Measurements from ENCODE around the gene CABCOCO1. TPM values are rescaled to one million over a fixed set of nuclear protein-coding genes. Genes with fewer than 3 reads are reported as not detected.

CABCOCO1 gene
- total RNA-seq, 1 donor from 2014 or later: not detected

GRCh38 chr10:61801484-61801883 is 138.8 kb downstream of the CABCOCO1 start:
- Histone ChIP-seq H3K36me3 (no peaks in the 10 kb centered on the region), H3K9me3 (no peaks in the 10 kb centered on the region), H3K27ac (no peak overlapping the region), H3K27me3 (no peaks in the 10 kb centered on the region), H3K4me1 (no peaks in the 10 kb centered on the region), H3K4me3 (no peak overlapping the region)
- no peak for DNase-seq
- intact Hi-C loops (cut with DNase I): no loop called here
- ATAC-seq: no peak
- TF ChIP-seq, protein P1, sequence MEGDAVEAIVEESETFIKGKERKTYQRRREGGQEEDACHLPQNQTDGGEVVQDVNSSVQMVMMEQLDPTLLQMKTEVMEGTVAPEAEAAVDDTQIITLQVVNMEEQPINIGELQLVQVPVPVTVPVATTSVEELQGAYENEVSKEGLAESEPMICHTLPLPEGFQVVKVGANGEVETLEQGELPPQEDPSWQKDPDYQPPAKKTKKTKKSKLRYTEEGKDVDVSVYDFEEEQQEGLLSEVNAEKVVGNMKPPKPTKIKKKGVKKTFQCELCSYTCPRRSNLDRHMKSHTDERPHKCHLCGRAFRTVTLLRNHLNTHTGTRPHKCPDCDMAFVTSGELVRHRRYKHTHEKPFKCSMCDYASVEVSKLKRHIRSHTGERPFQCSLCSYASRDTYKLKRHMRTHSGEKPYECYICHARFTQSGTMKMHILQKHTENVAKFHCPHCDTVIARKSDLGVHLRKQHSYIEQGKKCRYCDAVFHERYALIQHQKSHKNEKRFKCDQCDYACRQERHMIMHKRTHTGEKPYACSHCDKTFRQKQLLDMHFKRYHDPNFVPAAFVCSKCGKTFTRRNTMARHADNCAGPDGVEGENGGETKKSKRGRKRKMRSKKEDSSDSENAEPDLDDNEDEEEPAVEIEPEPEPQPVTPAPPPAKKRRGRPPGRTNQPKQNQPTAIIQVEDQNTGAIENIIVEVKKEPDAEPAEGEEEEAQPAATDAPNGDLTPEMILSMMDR (IDR thresholded peaks at IDR 0.05): no peak

DNA sequence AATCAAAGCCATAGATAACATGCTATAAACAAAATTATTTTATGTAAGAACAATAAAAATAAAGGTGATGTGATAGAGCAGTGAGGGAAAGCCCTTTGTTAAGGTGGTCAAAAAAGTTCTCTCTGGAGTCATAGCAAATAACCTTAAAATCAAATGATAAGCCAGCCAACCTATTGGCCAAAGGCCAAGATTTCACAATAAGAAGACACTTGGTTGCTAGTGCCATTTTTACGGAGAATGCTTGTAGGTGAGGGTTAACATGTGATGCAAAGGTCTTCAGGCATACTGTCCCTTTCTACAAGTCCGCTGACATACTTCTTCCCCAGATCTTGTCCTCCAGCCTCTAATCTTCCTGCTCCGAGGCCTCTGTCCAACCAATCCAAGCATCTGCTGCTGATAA is 140.5 kb downstream of the CABCOCO1 start:
- intact Hi-C loops (cut with DNase I): no loop called here
- Histone ChIP-seq H3K27me3 (no peaks in the 10 kb centered on the region), H3K36me3 (no peaks in the 10 kb centered on the region), H3K9me3 (no peaks in the 10 kb centered on the region), H3K4me1 (no peaks in the 10 kb centered on the region), H3K27ac (no peak overlapping the region), H3K4me3 (no peak overlapping the region)
- ATAC-seq (no peak), DNase-seq (no peak)
- TF ChIP-seq, protein P1 (IDR thresholded peaks at IDR 0.05): no peak

- no peak overlapping the region for H3K27ac ChIP-seq
- DNase-seq (no peak), ATAC-seq (no peak)
- TF ChIP-seq, protein P1 (IDR thresholded peaks at IDR 0.05): no peak
- no peaks in the 10 kb centered on the region for H3K36me3 ChIP-seq
- H3K9me3 ChIP-seq: no peaks in the 10 kb centered on the region
- no peaks in the 10 kb centered on the region for H3K27me3 ChIP-seq
- no peaks in the 10 kb centered on the region for H3K4me1 ChIP-seq
- intact Hi-C loops (cut with DNase I): no loop called here
- H3K4me3 ChIP-seq: no peak overlapping the region
These were observed 141.7 kb downstream of the CABCOCO1 start for GRCh38 chr10:61804414-61804813.

- Histone ChIP-seq H3K27me3 (no peaks in the 10 kb centered on the region), H3K4me3 (no peak overlapping the region), H3K9me3 (no peaks in the 10 kb centered on the region), H3K36me3 (no peaks in the 10 kb centered on the region), H3K4me1 (no peaks in the 10 kb centered on the region), H3K27ac (no peak overlapping the region)
- DNase-seq: no peak
- ATAC-seq: no peak
- intact Hi-C loops (cut with DNase I): no loop called here
- TF ChIP-seq, protein P1 (IDR thresholded peaks at IDR 0.05): no peak
These were observed 142.4 kb downstream of the CABCOCO1 start for GRCh38 chr10:61805091-61805490.

GRCh38 chr10:61810263-61810662 is 147.5 kb downstream of the CABCOCO1 start:
- intact Hi-C loops (cut with DNase I): no loop called here
- ATAC-seq (no peak), DNase-seq (no peak)
- no peak overlapping the region for H3K27ac ChIP-seq
- no peaks in the 10 kb centered on the region for H3K36me3 ChIP-seq
- H3K27me3 ChIP-seq: no peaks in the 10 kb centered on the region
- no peaks in the 10 kb centered on the region for H3K9me3 ChIP-seq
- no peaks in the 10 kb centered on the region for H3K4me1 ChIP-seq
- no peak overlapping the region for H3K4me3 ChIP-seq
- TF ChIP-seq, protein P1 (IDR thresholded peaks at IDR 0.05): no peak

GRCh38 chr10:61812052-61812721 is 149.5 kb downstream of the CABCOCO1 start:
- no peaks in the 10 kb centered on the region for H3K9me3 ChIP-seq
- no peaks in the 10 kb centered on the region for H3K4me1 ChIP-seq
- H3K27me3 ChIP-seq: no peaks in the 10 kb centered on the region
- no peak for ATAC-seq
- no peak overlapping the region for H3K27ac ChIP-seq
- TF ChIP-seq, protein P1 (IDR thresholded peaks at IDR 0.05): no peak
- intact Hi-C loops (cut with DNase I): no loop called here
- no peak overlapping the region for H3K4me3 ChIP-seq
- no peak for DNase-seq
- H3K36me3 ChIP-seq: no peaks in the 10 kb centered on the region
